AG04450 (cell line): ENCODE results near the gene IGF2R. TPM values are rescaled to one million over a fixed set of nuclear protein-coding genes. Genes with fewer than 3 reads are reported as not detected.

Experiments used
- CTCF ChIA-PET: fragments of 300-600, 350-600 bp; formaldehyde crosslinking; extraction: SDS; loops from one replicate; lab custom pipeline; 2022; ENCODE audit warnings: antibody characterized with exemption, inconsistent platforms; lab: Charles Lee
- POLR2A ChIA-PET: fragments of 350-600 bp; formaldehyde crosslinking; extraction: SDS; loops from one replicate; lab custom pipeline; 2021; ENCODE audit warnings: antibody characterized with exemption, inconsistent platforms; lab: Yijun Ruan, JAX
- DNase-seq: peaks from one replicate; pipeline ENCODE4 v3.0.0-alpha.2; 2011; ENCODE audit warnings: low read depth, low spot score
- H3K27ac ChIP-seq: one replicate; pipeline ENCODE4 v1.5.1; 2012; ENCODE audit warnings: low read depth, low read length, control low read depth
- H3K27me3 ChIP-seq: one replicate; pipeline ENCODE4 v1.6.0; 2012; ENCODE audit warnings: low read length; ENCODE audit not compliant: control insufficient read depth, insufficient read depth
- H3K4me3 ChIP-seq: 2 replicates; pipeline ENCODE4 v1.5.1; 2011; ENCODE audit warnings: mild to moderate bottlenecking, low read depth, low read length, control low read depth
- H3K9me3 ChIP-seq: 2 replicates; pipeline ENCODE4 v1.5.1; 2012; ENCODE audit warnings: low read length; ENCODE audit not compliant: control insufficient read depth, insufficient read depth
- polyA plus RNA-seq: library from polyadenylated mRNA; depleted of rRNA; stranded (reverse); fragments of >200 nt; gene quantifications from 2 replicates; pipeline ENCODE4 v1.2.3, GENCODE V29; 2011
- TF ChIP-seq, protein P1 (sequence below): IDR thresholded peaks from 2 replicates; pipeline ENCODE4 v1.5.1; 2011; ENCODE audit warnings: low read depth, low read length, control low read depth, inconsistent platforms

The IGF2R gene
- polyA plus RNA-seq, 1 experiment = 40.9 TPM

DNA sequence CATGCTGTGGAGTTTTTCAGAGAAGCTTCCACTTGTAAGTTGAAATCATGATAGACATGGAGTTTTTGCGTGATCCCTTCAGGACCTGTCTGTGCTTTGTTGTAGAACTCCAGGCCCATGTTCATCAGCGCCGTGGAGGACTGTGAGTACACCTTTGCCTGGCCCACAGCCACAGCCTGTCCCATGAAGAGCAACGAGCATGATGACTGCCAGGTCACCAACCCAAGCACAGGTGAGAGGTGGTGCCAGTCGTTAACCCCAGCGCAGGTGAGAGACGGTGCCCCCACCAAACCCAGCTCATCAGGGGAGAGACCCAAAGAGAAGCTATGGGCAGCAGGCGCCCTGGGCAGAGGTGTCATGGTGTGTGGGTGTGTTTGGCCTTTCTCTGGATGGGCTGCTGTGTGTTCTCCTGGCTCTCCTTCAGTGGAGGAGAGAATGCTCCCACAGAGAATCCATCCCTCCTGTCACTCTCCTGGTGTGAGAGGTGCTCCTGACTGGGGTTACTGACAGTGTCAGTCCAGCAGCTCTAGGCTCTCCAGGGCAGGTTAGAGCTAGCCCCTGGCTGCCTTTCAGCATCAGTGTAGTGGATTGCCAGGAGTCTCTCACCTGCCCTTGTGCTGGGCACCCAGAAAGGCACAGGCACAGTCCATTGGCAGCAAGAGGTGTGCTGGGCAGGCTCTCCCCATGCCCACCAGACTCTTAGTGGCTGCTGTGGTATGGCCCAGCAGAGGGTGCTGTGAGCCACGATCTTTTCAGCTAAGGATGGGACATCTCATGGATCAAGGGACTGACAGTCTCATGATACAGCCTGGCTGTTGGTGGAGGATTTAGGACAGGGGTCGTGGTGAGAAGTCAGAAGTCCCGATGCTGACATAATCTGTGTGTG lies 103.2 kb downstream of the IGF2R start:
- Histone ChIP-seq H3K27me3 (no peaks in the 10 kb centered on the region), H3K27ac (no peak overlapping the region), H3K9me3 (no peaks in the 10 kb centered on the region; the same call in 1 of the 2 replicates), H3K4me3 (no peak overlapping the region)
- no peak for DNase-seq
- TF ChIP-seq, protein P1, sequence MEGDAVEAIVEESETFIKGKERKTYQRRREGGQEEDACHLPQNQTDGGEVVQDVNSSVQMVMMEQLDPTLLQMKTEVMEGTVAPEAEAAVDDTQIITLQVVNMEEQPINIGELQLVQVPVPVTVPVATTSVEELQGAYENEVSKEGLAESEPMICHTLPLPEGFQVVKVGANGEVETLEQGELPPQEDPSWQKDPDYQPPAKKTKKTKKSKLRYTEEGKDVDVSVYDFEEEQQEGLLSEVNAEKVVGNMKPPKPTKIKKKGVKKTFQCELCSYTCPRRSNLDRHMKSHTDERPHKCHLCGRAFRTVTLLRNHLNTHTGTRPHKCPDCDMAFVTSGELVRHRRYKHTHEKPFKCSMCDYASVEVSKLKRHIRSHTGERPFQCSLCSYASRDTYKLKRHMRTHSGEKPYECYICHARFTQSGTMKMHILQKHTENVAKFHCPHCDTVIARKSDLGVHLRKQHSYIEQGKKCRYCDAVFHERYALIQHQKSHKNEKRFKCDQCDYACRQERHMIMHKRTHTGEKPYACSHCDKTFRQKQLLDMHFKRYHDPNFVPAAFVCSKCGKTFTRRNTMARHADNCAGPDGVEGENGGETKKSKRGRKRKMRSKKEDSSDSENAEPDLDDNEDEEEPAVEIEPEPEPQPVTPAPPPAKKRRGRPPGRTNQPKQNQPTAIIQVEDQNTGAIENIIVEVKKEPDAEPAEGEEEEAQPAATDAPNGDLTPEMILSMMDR = peak; percentile 15; the same call in 1 of the 2 replicates
- ChIA-PET CTCF (interaction anchor here (0.6 to 2.2 kb wide), 5 partner anchors 9 to 384 kb away, joined by 3 to 10 read pairs (median 5); no protein-coding TSS in a partner anchor), POLR2A (no interaction called here)

DNA sequence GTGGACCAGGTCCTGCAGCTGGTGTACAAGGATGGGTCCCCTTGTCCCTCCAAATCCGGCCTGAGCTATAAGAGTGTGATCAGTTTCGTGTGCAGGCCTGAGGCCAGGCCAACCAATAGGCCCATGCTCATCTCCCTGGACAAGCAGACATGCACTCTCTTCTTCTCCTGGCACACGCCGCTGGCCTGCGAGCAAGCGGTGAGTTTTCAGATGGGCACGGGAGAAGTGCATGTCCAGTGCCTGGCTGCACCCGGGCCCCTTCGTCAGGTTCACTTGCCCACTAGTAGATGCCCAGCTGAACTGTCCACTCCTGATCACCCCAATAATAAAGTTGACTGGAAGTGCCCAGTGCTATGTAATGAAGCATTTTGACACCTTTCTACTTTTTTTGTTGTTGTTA lies 104.4 kb downstream of the IGF2R start:
- H3K4me3 ChIP-seq = no peak overlapping the region
- TF ChIP-seq, protein P1 = no peak
- H3K27me3 ChIP-seq = no peaks in the 10 kb centered on the region
- no peak overlapping the region for H3K27ac ChIP-seq
- no peak for DNase-seq
- ChIA-PET POLR2A (no interaction called here), CTCF (interaction anchor here (0.6 kb wide), 1 partner anchor 285 kb away, joined by 5 read pairs; no protein-coding TSS in a partner anchor)
- H3K9me3 ChIP-seq = no peaks in the 10 kb centered on the region; the same call in 1 of the 2 replicates

DNA sequence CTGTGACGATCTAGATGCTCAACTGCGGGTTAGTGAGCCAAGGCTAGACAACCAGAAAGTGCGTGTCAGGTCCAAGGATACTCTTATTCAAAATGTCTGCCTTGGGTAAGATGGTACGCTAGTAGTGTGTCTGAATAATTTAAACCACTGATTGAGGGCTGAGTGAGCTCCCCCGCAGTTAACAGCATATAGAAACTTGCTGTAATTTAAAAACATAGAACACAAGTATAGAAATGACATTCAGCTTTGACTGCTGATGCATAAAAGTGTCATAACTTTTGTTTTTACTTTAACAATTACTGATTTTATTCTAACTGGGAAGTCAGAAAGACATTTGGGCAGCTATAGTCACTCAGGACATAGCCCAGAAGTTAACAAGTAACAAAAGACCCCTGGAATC lies 107.1 kb downstream of the IGF2R start:
- DNase-seq = no peak
- CTCF ChIA-PET = interaction anchor here (2.9 to 3.2 kb wide), 2 partner anchors 12 to 380 kb away, joined by 13 to 29 read pairs; no protein-coding TSS in a partner anchor
- Histone ChIP-seq H3K4me3 (no peak overlapping the region), H3K27ac (no peak overlapping the region), H3K9me3 (no peaks in the 10 kb centered on the region), H3K27me3 (no peaks in the 10 kb centered on the region)
- TF ChIP-seq, protein P1 = no peak
- POLR2A ChIA-PET = no interaction called here

DNA sequence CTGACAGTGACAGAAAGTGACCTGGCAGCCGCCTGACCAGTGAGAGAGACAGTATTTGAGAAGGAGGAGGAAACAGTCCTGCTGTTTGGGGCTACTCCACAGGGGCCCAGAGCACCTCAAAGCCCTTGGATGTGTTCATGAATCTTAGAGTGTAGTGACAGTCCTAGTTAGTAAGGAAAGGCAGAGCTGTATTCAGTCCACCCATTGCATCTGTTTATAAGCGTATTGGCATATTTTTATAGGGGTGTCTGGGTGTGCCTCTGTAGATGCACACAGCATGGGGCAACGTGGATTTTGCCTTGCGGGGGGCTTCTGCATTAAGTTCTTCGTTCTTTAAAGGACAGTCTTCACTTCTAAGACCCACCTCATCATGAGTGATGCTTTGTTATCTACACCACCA lies 108.1 kb downstream of the IGF2R start:
- no peaks in the 10 kb centered on the region for H3K27me3 ChIP-seq
- no peak for DNase-seq
- TF ChIP-seq, protein P1 = no peak
- POLR2A ChIA-PET = no interaction called here
- H3K9me3 ChIP-seq = no peaks in the 10 kb centered on the region
- no peak overlapping the region for H3K4me3 ChIP-seq
- CTCF ChIA-PET = interaction anchor here (2.9 to 3.2 kb wide), 2 partner anchors 11 to 379 kb away, joined by 13 to 29 read pairs; no protein-coding TSS in a partner anchor
- peak overlapping the region; percentile 47 for H3K27ac ChIP-seq

DNA sequence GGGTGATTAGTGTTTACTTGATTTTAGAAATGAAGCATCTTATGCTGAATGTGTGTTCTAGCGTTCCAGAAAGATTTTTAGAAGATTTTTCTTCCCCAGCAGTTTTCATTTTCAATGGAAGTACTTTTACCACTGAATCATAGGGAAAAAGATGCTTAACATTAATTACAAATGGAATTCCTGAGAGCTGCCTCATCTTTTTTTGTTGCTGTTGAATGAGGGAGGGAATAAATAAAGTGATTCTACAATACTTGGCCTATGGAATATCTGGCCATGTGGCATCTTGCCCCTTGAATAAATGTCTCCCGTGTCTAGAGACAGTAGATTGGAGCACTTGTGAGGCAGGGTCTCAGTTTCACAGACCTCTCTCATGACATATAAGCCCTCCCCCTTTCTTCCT lies 108.6 kb downstream of the IGF2R start:
- Histone ChIP-seq H3K9me3 (no peaks in the 10 kb centered on the region), H3K27ac (peak overlapping the region; percentile 47), H3K27me3 (no peaks in the 10 kb centered on the region), H3K4me3 (no peak overlapping the region)
- POLR2A ChIA-PET = no interaction called here
- CTCF ChIA-PET = interaction anchor here (0.8 to 3.2 kb wide), 3 partner anchors 10 to 456 kb away, joined by 3 to 29 read pairs (median 13); no protein-coding TSS in a partner anchor
- peak; percentile 29 for DNase-seq
- TF ChIP-seq, protein P1 = no peak
